Astrocyte of the spinal cord (primary cell): Measurements from ENCODE around the gene DCAKD.

ENCODE experiments used
- DNase-seq: peaks from one replicate; pipeline ENCODE4 v3.0.0; 2011; ENCODE audit warnings: low read depth, low spot score
- H3K4me3 ChIP-seq: 2 replicates; pipeline ENCODE4 v1.5.1; 2011; ENCODE audit warnings: low read depth, mild to moderate bottlenecking, low read length, moderate library complexity
- in situ Hi-C: cut with HindIII; loops from 2 replicates; pipeline ENCODE4 v1.10.0; 2017; ENCODE audit warnings: low sequenced_read_pairs
- TF ChIP-seq, protein P1 (sequence below): IDR thresholded peaks from 2 replicates; pipeline ENCODE4 v1.5.1; 2012; ENCODE audit warnings: low read depth, mild to moderate bottlenecking, low read length, inconsistent platforms

Gene DCAKD

DNA sequence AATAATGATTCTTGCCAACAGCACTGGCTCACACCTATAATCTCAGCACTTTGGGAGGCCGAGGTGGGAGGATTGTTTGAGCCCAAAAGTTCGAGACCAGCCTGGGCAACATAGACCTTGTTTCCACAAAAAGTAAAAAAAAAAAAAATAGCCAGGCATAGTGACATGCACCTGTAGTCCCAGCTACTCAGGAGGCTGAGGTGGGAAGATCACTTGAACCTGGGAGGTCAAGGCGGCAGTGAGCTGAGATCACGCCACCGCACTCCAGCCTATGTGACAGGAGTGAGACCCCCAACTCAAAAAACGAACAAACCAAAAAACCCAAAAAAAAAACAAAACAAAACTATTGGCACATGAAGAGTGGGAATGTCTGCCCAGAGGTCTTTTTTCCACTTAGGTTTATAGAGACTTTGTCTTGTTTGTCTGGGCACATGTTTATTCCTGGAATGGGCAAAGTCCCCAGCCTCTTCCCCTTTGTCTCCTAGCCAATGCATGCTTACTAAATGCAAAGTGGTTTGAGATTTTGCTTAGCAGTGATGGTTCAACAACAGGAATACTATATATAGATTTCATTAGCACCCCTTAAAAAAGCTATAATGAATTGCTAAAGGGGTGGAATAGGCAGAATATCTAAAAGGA is 35.6 kb upstream of the DCAKD start:
- DNase-seq: no peak
- H3K4me3 ChIP-seq: no peak overlapping the region
- in situ Hi-C loops: no loop called here
- TF ChIP-seq, protein P1, sequence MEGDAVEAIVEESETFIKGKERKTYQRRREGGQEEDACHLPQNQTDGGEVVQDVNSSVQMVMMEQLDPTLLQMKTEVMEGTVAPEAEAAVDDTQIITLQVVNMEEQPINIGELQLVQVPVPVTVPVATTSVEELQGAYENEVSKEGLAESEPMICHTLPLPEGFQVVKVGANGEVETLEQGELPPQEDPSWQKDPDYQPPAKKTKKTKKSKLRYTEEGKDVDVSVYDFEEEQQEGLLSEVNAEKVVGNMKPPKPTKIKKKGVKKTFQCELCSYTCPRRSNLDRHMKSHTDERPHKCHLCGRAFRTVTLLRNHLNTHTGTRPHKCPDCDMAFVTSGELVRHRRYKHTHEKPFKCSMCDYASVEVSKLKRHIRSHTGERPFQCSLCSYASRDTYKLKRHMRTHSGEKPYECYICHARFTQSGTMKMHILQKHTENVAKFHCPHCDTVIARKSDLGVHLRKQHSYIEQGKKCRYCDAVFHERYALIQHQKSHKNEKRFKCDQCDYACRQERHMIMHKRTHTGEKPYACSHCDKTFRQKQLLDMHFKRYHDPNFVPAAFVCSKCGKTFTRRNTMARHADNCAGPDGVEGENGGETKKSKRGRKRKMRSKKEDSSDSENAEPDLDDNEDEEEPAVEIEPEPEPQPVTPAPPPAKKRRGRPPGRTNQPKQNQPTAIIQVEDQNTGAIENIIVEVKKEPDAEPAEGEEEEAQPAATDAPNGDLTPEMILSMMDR: no peak

DNA sequence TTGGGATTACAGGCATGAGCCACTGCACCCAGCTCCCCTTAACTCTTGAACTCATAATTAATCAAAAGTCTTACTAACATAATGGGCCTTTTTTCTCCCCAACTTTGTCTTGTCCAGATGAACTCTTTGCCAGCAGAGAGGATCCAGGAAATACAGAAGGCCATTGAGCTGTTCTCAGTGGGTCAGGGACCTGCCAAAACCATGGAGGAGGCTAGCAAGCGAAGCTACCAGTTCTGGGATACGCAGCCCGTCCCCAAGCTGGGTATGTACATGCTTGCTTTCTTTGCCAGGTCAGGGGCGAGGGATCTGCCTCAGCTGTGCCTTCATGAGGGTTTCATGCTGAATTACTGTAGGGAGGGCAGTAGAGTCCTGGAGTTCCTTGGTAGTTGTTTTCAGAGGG is 35.0 kb upstream of the DCAKD start:
- in situ Hi-C loops: no loop called here
- TF ChIP-seq, protein P1: no peak
- no peak for DNase-seq
- H3K4me3 ChIP-seq: no peak overlapping the region

DNA sequence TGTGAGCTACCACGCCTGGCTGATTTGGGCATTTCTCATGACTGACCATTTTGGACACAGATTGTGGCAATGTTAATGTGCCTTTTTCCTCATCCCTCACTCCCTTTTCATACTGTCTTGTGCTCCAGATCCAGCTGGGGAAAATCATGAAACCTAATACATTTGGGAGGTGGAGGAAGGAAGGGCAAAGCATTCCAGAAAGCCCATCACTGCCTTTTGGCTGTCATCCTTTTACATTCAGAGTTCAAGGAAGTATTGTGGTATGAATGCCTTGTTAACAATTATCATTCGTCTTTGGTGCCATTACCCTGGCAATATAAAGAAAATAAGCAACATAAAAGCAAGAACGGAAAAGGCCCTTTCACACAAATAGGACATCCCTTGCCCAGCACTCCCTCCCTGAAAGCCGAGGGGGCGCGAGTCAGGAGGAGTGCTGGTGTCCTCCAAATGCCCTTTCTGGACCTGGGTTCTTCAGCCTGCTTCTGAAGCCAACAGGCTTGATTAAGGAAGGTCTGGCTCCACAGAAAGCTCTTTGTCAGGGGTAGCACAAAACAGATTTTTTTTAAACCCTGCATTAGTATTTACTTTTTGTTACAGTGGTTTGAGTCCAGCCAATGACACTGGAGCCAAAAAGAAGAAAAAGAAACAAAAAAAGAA is 29.7 kb upstream of the DCAKD start:
- in situ Hi-C loops: no loop called here
- TF ChIP-seq, protein P1: no peak
- DNase-seq: no peak
- no peak overlapping the region for H3K4me3 ChIP-seq

DNA sequence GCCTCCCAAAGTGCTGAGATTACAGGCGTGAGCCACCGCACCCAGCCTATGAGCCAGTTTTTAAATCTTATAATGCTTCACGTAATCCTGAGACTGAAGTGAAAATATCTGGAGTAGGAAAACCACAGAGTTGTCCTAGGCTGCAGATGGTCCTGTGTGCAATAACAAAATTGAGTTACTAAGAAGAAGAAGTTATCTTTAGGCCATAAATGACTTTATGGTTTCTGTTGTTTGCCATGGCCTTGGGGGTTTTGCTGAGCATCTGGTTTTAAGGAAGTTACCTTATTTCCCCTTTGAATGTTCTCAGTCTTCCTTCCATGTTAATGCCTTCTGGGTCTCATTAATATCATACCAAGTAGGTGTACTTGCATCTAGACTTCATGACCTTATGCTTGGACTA is 26.2 kb upstream of the DCAKD start:
- no peak overlapping the region for H3K4me3 ChIP-seq
- no peak for DNase-seq
- TF ChIP-seq, protein P1: no peak
- in situ Hi-C loops: no loop called here

DNA sequence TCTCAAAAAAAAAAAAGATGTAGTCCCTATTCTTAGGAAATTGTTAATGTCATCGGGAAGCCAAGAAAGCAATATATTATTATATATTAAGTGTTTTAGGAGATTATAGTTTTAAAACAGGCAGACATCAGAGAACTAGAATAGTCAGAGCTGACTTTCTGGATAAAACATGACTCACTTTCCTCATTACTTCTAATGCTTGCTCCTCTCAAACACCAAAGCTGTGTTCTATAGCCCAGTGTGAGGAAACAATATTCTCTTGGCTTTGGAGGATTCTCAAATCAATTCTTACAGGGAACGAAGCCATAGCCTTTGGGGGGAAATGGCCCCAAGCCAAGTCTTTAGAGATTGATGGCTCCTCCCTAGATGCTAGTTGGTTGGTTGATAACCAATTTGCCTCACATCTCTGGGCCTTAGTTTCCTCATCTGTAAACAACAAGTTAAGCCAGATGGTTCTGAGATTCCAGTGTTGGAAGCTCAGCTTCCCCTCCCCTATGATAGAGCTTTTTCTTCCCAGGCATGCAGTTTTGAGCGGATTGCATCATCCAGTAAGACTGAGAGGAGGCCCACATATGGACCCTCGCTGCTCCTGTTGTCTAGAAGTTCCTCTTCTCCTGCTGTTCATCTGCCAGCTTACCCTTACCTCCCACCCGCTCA is 22.1 kb upstream of the DCAKD start:
- DNase-seq: peak; percentile 76
- in situ Hi-C loops: no loop called here
- TF ChIP-seq, protein P1: no peak
- H3K4me3 ChIP-seq: no peak overlapping the region

DNA sequence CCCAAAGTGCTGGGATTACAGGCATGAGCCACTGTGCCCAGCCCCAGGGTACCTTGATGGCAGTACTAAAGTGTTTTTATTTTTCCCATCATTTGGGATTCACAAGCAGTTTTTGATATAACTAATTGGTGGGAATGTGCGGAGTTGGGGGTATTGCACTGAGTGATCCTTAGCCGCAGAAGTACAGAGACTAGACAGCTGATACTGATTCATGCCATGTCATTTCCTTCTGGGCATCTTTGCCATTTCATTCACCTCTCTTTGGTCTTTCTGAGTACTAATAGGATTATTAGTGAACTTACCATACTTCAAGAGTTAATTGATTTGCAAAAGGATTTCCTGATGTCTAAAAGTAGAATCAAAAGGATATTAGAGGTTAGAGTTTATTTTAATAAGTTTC is 19.4 kb upstream of the DCAKD start:
- no peak overlapping the region for H3K4me3 ChIP-seq
- in situ Hi-C loops: no loop called here
- TF ChIP-seq, protein P1: no peak
- no peak for DNase-seq
